ENCODE measurements around the gene EPC2.

The EPC2 gene

DNA sequence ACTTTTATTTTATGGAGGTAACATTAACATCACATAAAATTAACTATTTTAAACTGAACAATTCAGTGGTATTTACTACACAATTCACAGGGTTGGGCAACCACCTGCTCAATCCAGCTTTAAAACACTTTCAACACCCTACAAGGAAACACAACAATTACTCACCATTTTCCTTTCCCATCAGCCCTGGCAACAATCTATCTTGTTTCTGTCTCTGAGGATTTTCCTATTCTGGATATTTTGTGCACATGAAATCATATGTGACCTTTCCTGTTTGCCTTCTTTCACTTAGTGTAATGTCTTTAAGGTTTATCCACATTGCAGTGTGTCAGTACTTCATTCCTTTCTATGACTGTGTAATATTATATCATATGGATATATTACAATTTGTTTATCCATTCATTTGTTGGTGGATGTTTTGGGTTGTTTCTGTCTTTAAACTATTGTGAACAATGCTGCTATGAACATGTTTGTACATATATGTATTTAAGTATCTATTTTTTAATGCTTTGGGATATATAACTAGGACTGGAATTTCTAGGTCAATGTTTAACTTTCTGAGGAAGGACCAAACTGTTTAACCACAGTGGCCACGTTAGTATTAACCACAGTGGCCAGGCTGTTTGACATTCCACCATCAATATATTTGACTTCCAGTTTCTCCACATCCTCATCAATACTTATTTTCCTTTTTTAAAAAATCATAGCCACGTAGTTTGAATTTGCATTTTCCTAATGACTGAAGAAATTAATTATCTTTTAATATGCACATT is 158.1 kb downstream of the EPC2 start:
- TF ChIP-seq FOXP2 (optimal IDR thresholded peaks at IDR 0.05; ENCODE audit: borderline replicate concordance, extremely low read depth, extremely low read length, insufficient read depth), result no peak
- TF ChIP-seq TAF1 (IDR thresholded peaks at IDR 0.05; ENCODE audit: borderline replicate concordance, insufficient read depth, low read length), result no peak
- no peak for TF ChIP-seq SIN3A (IDR thresholded peaks at IDR 0.05; ENCODE audit: borderline replicate concordance, insufficient read depth, low read length)
- TF ChIP-seq POLR2AphosphoS5 (IDR thresholded peaks at IDR 0.05; ENCODE audit: low read depth, low read length), result no peak
- TF ChIP-seq, protein P1, sequence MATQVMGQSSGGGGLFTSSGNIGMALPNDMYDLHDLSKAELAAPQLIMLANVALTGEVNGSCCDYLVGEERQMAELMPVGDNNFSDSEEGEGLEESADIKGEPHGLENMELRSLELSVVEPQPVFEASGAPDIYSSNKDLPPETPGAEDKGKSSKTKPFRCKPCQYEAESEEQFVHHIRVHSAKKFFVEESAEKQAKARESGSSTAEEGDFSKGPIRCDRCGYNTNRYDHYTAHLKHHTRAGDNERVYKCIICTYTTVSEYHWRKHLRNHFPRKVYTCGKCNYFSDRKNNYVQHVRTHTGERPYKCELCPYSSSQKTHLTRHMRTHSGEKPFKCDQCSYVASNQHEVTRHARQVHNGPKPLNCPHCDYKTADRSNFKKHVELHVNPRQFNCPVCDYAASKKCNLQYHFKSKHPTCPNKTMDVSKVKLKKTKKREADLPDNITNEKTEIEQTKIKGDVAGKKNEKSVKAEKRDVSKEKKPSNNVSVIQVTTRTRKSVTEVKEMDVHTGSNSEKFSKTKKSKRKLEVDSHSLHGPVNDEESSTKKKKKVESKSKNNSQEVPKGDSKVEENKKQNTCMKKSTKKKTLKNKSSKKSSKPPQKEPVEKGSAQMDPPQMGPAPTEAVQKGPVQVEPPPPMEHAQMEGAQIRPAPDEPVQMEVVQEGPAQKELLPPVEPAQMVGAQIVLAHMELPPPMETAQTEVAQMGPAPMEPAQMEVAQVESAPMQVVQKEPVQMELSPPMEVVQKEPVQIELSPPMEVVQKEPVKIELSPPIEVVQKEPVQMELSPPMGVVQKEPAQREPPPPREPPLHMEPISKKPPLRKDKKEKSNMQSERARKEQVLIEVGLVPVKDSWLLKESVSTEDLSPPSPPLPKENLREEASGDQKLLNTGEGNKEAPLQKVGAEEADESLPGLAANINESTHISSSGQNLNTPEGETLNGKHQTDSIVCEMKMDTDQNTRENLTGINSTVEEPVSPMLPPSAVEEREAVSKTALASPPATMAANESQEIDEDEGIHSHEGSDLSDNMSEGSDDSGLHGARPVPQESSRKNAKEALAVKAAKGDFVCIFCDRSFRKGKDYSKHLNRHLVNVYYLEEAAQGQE (IDR thresholded peaks at IDR 0.05; ENCODE audit: insufficient read depth in 1 of 2, low read depth in 2 of 2, low read length in 2 of 2), result no peak

GRCh38 chr2:148810081-148810480 is 165.5 kb downstream of the EPC2 start:
- no peak for TF ChIP-seq FOXP2 (optimal IDR thresholded peaks at IDR 0.05; ENCODE audit: borderline replicate concordance, extremely low read depth, extremely low read length, insufficient read depth)
- TF ChIP-seq, protein P1 (IDR thresholded peaks at IDR 0.05; ENCODE audit: insufficient read depth in 1 of 2, low read depth in 2 of 2, low read length in 2 of 2), result no peak
- TF ChIP-seq SIN3A (IDR thresholded peaks at IDR 0.05; ENCODE audit: borderline replicate concordance, insufficient read depth, low read length), result no peak
- TF ChIP-seq TAF1 (IDR thresholded peaks at IDR 0.05; ENCODE audit: borderline replicate concordance, insufficient read depth, low read length), result no peak
- no peak for TF ChIP-seq POLR2AphosphoS5 (IDR thresholded peaks at IDR 0.05; ENCODE audit: low read depth, low read length)

DNA sequence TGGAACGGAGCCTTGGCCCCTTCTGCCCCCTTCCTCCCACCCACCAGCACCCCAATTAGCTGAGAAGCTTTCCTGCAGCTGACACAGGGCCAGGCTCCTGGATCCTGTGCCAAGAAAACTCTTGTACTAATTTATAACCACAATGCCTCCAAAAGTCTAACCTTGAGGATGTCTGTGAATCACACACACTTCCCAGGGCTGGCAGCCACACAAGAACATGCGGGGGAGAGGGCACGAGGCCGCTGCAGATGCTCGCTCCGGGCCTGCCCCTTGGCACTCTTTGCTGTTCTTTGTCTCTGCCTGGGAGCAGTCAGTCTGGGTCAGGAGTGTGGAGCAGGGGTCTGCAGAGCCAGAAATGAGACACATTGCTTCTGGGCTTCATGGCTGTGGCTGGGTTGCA is 167.8 kb downstream of the EPC2 start:
- TF ChIP-seq FOXP2 (optimal IDR thresholded peaks at IDR 0.05; ENCODE audit: borderline replicate concordance, extremely low read depth, extremely low read length, insufficient read depth), result no peak
- no peak for TF ChIP-seq TAF1 (IDR thresholded peaks at IDR 0.05; ENCODE audit: borderline replicate concordance, insufficient read depth, low read length)
- TF ChIP-seq POLR2AphosphoS5 (IDR thresholded peaks at IDR 0.05; ENCODE audit: low read depth, low read length), result no peak
- TF ChIP-seq, protein P1 (IDR thresholded peaks at IDR 0.05; ENCODE audit: insufficient read depth in 1 of 2, low read depth in 2 of 2, low read length in 2 of 2), result no peak
- no peak for TF ChIP-seq SIN3A (IDR thresholded peaks at IDR 0.05; ENCODE audit: borderline replicate concordance, insufficient read depth, low read length)

GRCh38 chr2:148813603-148814065 is 169.1 kb downstream of the EPC2 start:
- TF ChIP-seq TAF1 (IDR thresholded peaks at IDR 0.05; ENCODE audit: borderline replicate concordance, insufficient read depth, low read length), result no peak
- TF ChIP-seq SIN3A (IDR thresholded peaks at IDR 0.05; ENCODE audit: borderline replicate concordance, insufficient read depth, low read length), result no peak
- TF ChIP-seq, protein P1 (IDR thresholded peaks at IDR 0.05; ENCODE audit: insufficient read depth in 1 of 2, low read depth in 2 of 2, low read length in 2 of 2), result no peak
- TF ChIP-seq FOXP2 (optimal IDR thresholded peaks at IDR 0.05; ENCODE audit: borderline replicate concordance, extremely low read depth, extremely low read length, insufficient read depth), result no peak
- TF ChIP-seq POLR2AphosphoS5 (IDR thresholded peaks at IDR 0.05; ENCODE audit: low read depth, low read length), result no peak

Data from PFSK-1 (cell line).